ENCODE results near the gene ECE1. TPM values are rescaled to one million over a fixed set of nuclear protein-coding genes. Genes with fewer than 3 reads are reported as not detected.

The ECE1 gene
- total and polyA plus RNA-seq, 9 of the 15 experiments (the other 6 are each of a cell fraction or from before 2014, with no cell fraction given), result 0.56 to 34.8 (median 11.0) TPM

- TF ChIP-seq ZNF609 (CRISPR knock-in tag; IDR thresholded peaks at IDR 0.05; ENCODE audit: borderline replicate concordance) (peak; percentile 13; the same call in 1 of the 2 replicates), CBFA2T2 (conservative IDR thresholded peaks at IDR 0.05) (peak; percentile 80), JUND (IDR thresholded peaks at IDR 0.05; ENCODE audit: borderline replicate concordance, low read depth, low read length) (peak; percentile 15; the same call in 1 of the 2 replicates), JUND (tag; IDR thresholded peaks at IDR 0.05; ENCODE audit: borderline replicate concordance, low read depth, low read length) (peak; percentile 28; the same call in 2 of the 3 replicates), ZKSCAN1 (IDR thresholded peaks at IDR 0.05; ENCODE audit: low read depth, low read length) (peak; percentile 61; the same call in 1 of the 2 replicates), MYNN (IDR thresholded peaks at IDR 0.05) (no peak), MYNN (CRISPR knock-in tag; IDR thresholded peaks at IDR 0.05) (no peak), ZNF76 (CRISPR knock-in tag; IDR thresholded peaks at IDR 0.05; ENCODE audit: borderline replicate concordance) (peak; percentile 52; the same call in 1 of the 2 replicates), BRD9 (IDR thresholded peaks at IDR 0.05; ENCODE audit: low read depth, partially characterized antibody) (no peak), KDM1A (IDR thresholded peaks at IDR 0.05) (peak; percentile 92 to 95; a peak in 3 of 4 replicates), NR0B1 (IDR thresholded peaks at IDR 0.05; ENCODE audit: partially characterized antibody) (no peak), NFIC (IDR thresholded peaks at IDR 0.05) (peak; percentile 69), TBL1XR1 (IDR thresholded peaks at IDR 0.05; ENCODE audit: low read length in 2 of 2) (peak in 1 of 2 experiments; percentile 43; a peak in 1 of 4 replicates), ZNF561 (CRISPR knock-in tag; conservative IDR thresholded peaks at IDR 0.05) (no peak), CBFA2T3 (IDR thresholded peaks at IDR 0.05) (peak; percentile 90), EP300 (IDR thresholded peaks at IDR 0.05; ENCODE audit: low read length) (peak; percentile 9; the same call in 1 of the 2 replicates), NR2C2 (CRISPR knock-in tag; IDR thresholded peaks at IDR 0.05) (peak; percentile 47; the same call in 1 of the 2 replicates), NR2C2 (tag; IDR thresholded peaks at IDR 0.05) (peak; percentile 87), ZNF583 (CRISPR knock-in tag; IDR thresholded peaks at IDR 0.05) (no peak), ZNF584 (CRISPR knock-in tag; IDR thresholded peaks at IDR 0.05; ENCODE audit: low read depth) (peak; percentile 36; the same call in 1 of the 2 replicates), ATF4 (CRISPR knock-in tag; IDR thresholded peaks at IDR 0.05) (no peak), ZNF766 (CRISPR knock-in tag; conservative IDR thresholded peaks at IDR 0.05) (peak; percentile 56; the same call in 1 of the 2 replicates)
Measured at GRCh38 chr1:21269461-21270085, 20.7 kb downstream of the ECE1 start (continued).
